ENCODE measurements around the gene RNF115.
"Not testable (repeated sequence)": the region's sequence is repeated elsewhere in the genome, so short reads cannot be mapped to it uniquely, and the experiment has no call there.

The RNF115 gene

GRCh38 chr1:145777357-145778145 lies 46.3 kb downstream of the RNF115 start:
- DNase-seq (ENCODE audit: low read depth) = no peak

- no peak for DNase-seq (ENCODE audit: low read depth)
Observed at GRCh38 chr1:145773423-145773822, 50.5 kb downstream of the RNF115 start.

- DNase-seq (ENCODE audit: low read depth) = no peak
Observed at GRCh38 chr1:145771056-145771455, 52.8 kb downstream of the RNF115 start.

GRCh38 chr1:145768004-145768403 lies 55.9 kb downstream of the RNF115 start:
- not testable (repeated sequence) for DNase-seq (ENCODE audit: low read depth)

GRCh38 chr1:145766926-145767325 lies 57.0 kb downstream of the RNF115 start:
- DNase-seq (ENCODE audit: low read depth) = not testable (repeated sequence)

- not testable (repeated sequence) for DNase-seq (ENCODE audit: low read depth)
Observed at GRCh38 chr1:145765585-145766360, 58.1 kb downstream of the RNF115 start.

GRCh38 chr1:145765127-145765526 lies 58.8 kb downstream of the RNF115 start:
- DNase-seq (ENCODE audit: low read depth) = not testable (repeated sequence)

GRCh38 chr1:145764231-145764940 lies 59.5 kb downstream of the RNF115 start:
- not testable (repeated sequence) for DNase-seq (ENCODE audit: low read depth)

GRCh38 chr1:145762001-145762400 lies 61.9 kb downstream of the RNF115 start:
- not testable (repeated sequence) for DNase-seq (ENCODE audit: low read depth)

- DNase-seq (ENCODE audit: low read depth) = not testable (repeated sequence)
Observed at GRCh38 chr1:145761498-145761897, 62.4 kb downstream of the RNF115 start.

GRCh38 chr1:145760395-145760949 lies 63.4 kb downstream of the RNF115 start:
- DNase-seq (ENCODE audit: low read depth) = not testable (repeated sequence)

- DNase-seq (ENCODE audit: low read depth) = no peak
Observed at GRCh38 chr1:145759721-145760120, 64.2 kb downstream of the RNF115 start.

- DNase-seq (ENCODE audit: low read depth) = no peak
Observed at GRCh38 chr1:145758575-145758974, 65.3 kb downstream of the RNF115 start.

GRCh38 chr1:145758116-145758515 lies 65.8 kb downstream of the RNF115 start:
- DNase-seq (ENCODE audit: low read depth) = no peak

GRCh38 chr1:145757420-145757819 lies 66.5 kb downstream of the RNF115 start:
- DNase-seq (ENCODE audit: low read depth) = no peak

GRCh38 chr1:145751491-145752037 lies 72.3 kb downstream of the RNF115 start:
- DNase-seq (ENCODE audit: low read depth) = no peak

- no peak for DNase-seq (ENCODE audit: low read depth)
Observed at GRCh38 chr1:145750426-145750825, 73.5 kb downstream of the RNF115 start.

GRCh38 chr1:145747398-145748247 lies 76.3 kb downstream of the RNF115 start:
- DNase-seq (ENCODE audit: low read depth) = no peak

- DNase-seq (ENCODE audit: low read depth) = no peak
Observed at GRCh38 chr1:145740269-145740668, 83.6 kb downstream of the RNF115 start.

- no peak for DNase-seq (ENCODE audit: low read depth)
Observed at GRCh38 chr1:145736191-145736590, 87.7 kb downstream of the RNF115 start.

GRCh38 chr1:145730900-145731299 lies 93.0 kb downstream of the RNF115 start:
- no peak for DNase-seq (ENCODE audit: low read depth)
